DND-41 (cell line): Measurements from ENCODE around the gene ACSF3.

Experiments
- ATAC-seq: fragments of 200-7000 bp; cut with Tn5 transposase; 3 replicates; pipeline ENCODE4 v1.9.1; 2021; ENCODE audit warnings: low read depth; ENCODE audit not compliant: insufficient read depth
- DNase-seq: peaks from one replicate; pipeline ENCODE4 v3.0.0-alpha.2; 2020
- H2AFZ ChIP-seq: 2 replicates; pipeline ENCODE4 v1.6.0; 2012; ENCODE audit warnings: low read depth, low read length
- H3K27ac ChIP-seq: 2 replicates; pipeline ENCODE4 v1.5.1; 2012; ENCODE audit warnings: low read length, inconsistent platforms
- H3K27me3 ChIP-seq: fragments of 200-600 bp; sonication (generic); 2 replicates; pipeline ENCODE4 v1.6.0; 2012; ENCODE audit warnings: low read length, mild to moderate bottlenecking, inconsistent platforms; ENCODE audit not compliant: insufficient read depth, poor library complexity
- H3K36me3 ChIP-seq: 2 replicates; pipeline ENCODE4 v1.5.1; 2012; ENCODE audit warnings: low read length, inconsistent platforms; ENCODE audit not compliant: insufficient read depth
- H3K4me1 ChIP-seq: 2 replicates; pipeline ENCODE4 v1.5.1; 2012; ENCODE audit warnings: mild to moderate bottlenecking, low read length; ENCODE audit not compliant: insufficient read depth
- H3K4me2 ChIP-seq: 2 replicates; pipeline ENCODE4 v1.6.0; 2012; ENCODE audit warnings: mild to moderate bottlenecking, moderate library complexity, low read length, inconsistent platforms; ENCODE audit not compliant: insufficient read depth
- H3K4me3 ChIP-seq, 2 experiments: fragments of 200-600 bp in 1 of 2; shearing (Covaris generic) in 1 of 2; 2 replicates each; pipeline ENCODE4 v1.5.1; 2012 to 2016; ENCODE audit warnings: inconsistent platforms in 2 of 2, low read length in 2 of 2, mild to moderate bottlenecking in 2 of 2, low read depth in 1 of 2, moderate library complexity in 1 of 2
- H3K79me2 ChIP-seq: 2 replicates; pipeline ENCODE4 v1.6.0; 2012; ENCODE audit warnings: low read length, inconsistent platforms; ENCODE audit not compliant: insufficient read depth
- H3K9ac ChIP-seq: 2 replicates; pipeline ENCODE4 v1.6.0; 2012; ENCODE audit warnings: low read depth, mild to moderate bottlenecking, inconsistent platforms, low read length, moderate library complexity
- H3K9me3 ChIP-seq: 2 replicates; pipeline ENCODE4 v1.5.1; 2012; ENCODE audit warnings: low read length, moderate library complexity, mild to moderate bottlenecking, inconsistent platforms; ENCODE audit not compliant: insufficient read depth, severe bottlenecking
- H4K20me1 ChIP-seq: 2 replicates; pipeline ENCODE4 v1.6.0; 2012; ENCODE audit warnings: low read length; ENCODE audit not compliant: insufficient read depth
- EZH2 ChIP-seq: IDR thresholded peaks from 3 replicates; pipeline ENCODE4 v1.6.1; 2012; ENCODE audit warnings: borderline replicate concordance, low read depth, mild to moderate bottlenecking, moderate library complexity, low read length, inconsistent platforms; ENCODE audit not compliant: severe bottlenecking
- TF ChIP-seq, protein P1 (sequence below): IDR thresholded peaks from 2 replicates; pipeline ENCODE4 v1.5.1; 2012; ENCODE audit warnings: borderline replicate concordance, low read length, moderate library complexity, mild to moderate bottlenecking; ENCODE audit not compliant: poor library complexity, severe bottlenecking; ENCODE audit errors: extremely low read depth

The ACSF3 gene

DNA sequence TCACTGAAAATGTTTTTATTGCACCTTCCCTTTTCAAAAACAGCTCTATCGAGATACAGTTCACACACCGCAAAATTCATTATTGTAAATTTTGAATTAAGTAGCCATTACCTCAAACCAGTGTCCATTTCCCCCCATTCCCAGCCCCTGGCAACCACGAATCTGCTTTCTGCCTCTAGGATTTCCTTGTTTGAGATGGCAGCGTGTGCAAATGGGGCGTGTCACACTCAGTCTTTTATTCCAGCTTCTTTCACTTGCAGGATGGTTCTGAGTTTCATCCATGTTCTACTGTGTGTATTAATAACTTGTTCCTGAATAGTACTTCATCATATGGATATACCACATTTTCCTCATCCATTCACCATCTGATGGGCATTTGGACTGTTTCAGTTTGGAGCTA lies 14.8 kb downstream of the ACSF3 start:
- Histone ChIP-seq H3K27ac (no peak overlapping the region), H3K4me2 (no peak overlapping the region), H3K4me3 (no peak overlapping the region), H3K9ac (no peak overlapping the region), H3K9me3 (no peaks in the 10 kb centered on the region), H3K27me3 (no peaks in the 10 kb centered on the region), H2AFZ (no peak overlapping the region), H3K36me3 (peaks cover 87% of the 10 kb centered on the region), H4K20me1 (peaks cover 30% of the 10 kb centered on the region), H3K4me1 (peaks cover 12% of the 10 kb centered on the region), H3K79me2 (peaks cover 8% of the 10 kb centered on the region; the same call in 1 of the 2 replicates)
- DNase-seq (no peak), ATAC-seq (no peak)
- no peak for TF ChIP-seq EZH2
- TF ChIP-seq, protein P1, sequence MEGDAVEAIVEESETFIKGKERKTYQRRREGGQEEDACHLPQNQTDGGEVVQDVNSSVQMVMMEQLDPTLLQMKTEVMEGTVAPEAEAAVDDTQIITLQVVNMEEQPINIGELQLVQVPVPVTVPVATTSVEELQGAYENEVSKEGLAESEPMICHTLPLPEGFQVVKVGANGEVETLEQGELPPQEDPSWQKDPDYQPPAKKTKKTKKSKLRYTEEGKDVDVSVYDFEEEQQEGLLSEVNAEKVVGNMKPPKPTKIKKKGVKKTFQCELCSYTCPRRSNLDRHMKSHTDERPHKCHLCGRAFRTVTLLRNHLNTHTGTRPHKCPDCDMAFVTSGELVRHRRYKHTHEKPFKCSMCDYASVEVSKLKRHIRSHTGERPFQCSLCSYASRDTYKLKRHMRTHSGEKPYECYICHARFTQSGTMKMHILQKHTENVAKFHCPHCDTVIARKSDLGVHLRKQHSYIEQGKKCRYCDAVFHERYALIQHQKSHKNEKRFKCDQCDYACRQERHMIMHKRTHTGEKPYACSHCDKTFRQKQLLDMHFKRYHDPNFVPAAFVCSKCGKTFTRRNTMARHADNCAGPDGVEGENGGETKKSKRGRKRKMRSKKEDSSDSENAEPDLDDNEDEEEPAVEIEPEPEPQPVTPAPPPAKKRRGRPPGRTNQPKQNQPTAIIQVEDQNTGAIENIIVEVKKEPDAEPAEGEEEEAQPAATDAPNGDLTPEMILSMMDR: no peak

DNA sequence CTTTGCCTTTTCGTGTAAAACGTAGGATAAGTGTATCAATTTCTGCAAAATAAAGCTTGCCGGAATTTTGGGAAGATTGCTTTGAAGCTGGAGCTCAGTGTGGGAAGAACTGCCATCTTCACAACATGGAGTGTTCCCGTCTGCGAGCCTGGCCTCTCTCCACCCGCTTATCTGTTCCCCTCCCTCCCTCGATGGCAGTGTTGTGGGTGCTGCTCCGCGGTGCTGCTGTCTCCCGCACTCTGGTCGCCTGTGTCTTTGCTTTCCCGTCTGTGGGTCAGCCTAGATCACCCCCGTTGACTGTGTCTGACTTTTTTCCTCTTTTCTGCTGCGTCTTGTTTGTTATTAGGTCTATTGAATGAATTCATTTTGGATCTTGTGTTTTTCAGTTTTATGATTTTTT lies 17.0 kb downstream of the ACSF3 start:
- Histone ChIP-seq H3K9me3 (no peaks in the 10 kb centered on the region), H3K4me3 (no peak overlapping the region), H3K36me3 (peaks cover 79% of the 10 kb centered on the region), H3K4me2 (no peak overlapping the region), H4K20me1 (peaks cover 14% of the 10 kb centered on the region), H3K79me2 (peaks cover 6% of the 10 kb centered on the region; the same call in 1 of the 2 replicates), H3K27ac (no peak overlapping the region), H3K4me1 (peaks cover 34% of the 10 kb centered on the region), H2AFZ (no peak overlapping the region), H3K9ac (no peak overlapping the region), H3K27me3 (no peaks in the 10 kb centered on the region)
- ATAC-seq: no peak
- no peak for TF ChIP-seq EZH2
- TF ChIP-seq, protein P1: no peak
- no peak for DNase-seq

DNA sequence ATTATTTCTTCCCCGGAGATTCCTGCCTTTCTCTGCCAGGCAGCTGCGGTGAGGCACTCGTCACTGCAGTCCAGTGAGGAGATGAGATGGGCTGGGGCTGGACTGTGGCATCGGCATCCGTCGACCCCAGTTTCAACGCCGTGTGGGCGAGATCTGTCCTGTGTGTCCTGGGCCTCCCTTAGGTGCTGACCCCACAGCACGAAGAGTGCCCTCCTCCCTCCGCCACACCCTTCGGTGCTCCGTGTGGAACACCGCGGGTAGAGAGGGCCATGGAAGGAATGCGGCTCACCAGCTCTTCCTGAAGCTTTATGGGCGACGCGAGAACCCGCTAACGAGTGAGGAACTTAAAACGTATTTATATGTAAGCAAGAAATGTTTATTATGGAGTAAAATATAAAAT lies 17.6 kb downstream of the ACSF3 start:
- DNase-seq (no peak), ATAC-seq (no peak)
- peaks cover 10% of the 10 kb centered on the region; the same call in 1 of the 2 replicates for H4K20me1 ChIP-seq
- no peak overlapping the region for H3K4me2 ChIP-seq
- H3K9me3 ChIP-seq: no peaks in the 10 kb centered on the region
- H3K9ac ChIP-seq: no peak overlapping the region
- H3K4me1 ChIP-seq: peaks cover 40% of the 10 kb centered on the region
- H3K27ac ChIP-seq: no peak overlapping the region
- peaks cover 6% of the 10 kb centered on the region; the same call in 1 of the 2 replicates for H3K79me2 ChIP-seq
- H3K4me3 ChIP-seq: no peak overlapping the region
- H2AFZ ChIP-seq: no peak overlapping the region
- TF ChIP-seq EZH2: no peak
- TF ChIP-seq, protein P1: no peak
- H3K36me3 ChIP-seq: peaks cover 75% of the 10 kb centered on the region
- H3K27me3 ChIP-seq: no peaks in the 10 kb centered on the region
